K562 (cell line): ENCODE results near the gene SMC6. TPM values are rescaled to one million over a fixed set of nuclear protein-coding genes. Genes with fewer than 3 reads are reported as not detected.

Experiments
- ATF7 ChIP-seq: fragments of 450-650 bp; IDR thresholded peaks from 2 replicates; pipeline ENCODE4 v1.7.1; 2014; ENCODE audit warnings: mild to moderate bottlenecking, moderate library complexity
- C11orf30 ChIP-seq: fragments of 450-650 bp; IDR thresholded peaks from 2 replicates; pipeline ENCODE4 v1.6.1; 2016; ENCODE audit warnings: low read depth, mild to moderate bottlenecking
- CBX8 ChIP-seq: fragments of 200-600 bp; sonication (generic); IDR thresholded peaks from 2 replicates; pipeline ENCODE4 v1.6.1; 2012; ENCODE audit warnings: borderline replicate concordance, mixed run types, low read depth, mild to moderate bottlenecking, moderate library complexity, mixed read lengths, low read length, control low read depth, inconsistent platforms; ENCODE audit not compliant: poor library complexity, severe bottlenecking; ENCODE audit errors: extremely low read depth
- CXXC5 ChIP-seq: fragments of 250-450 bp; sonication (Bioruptor Pico); IDR thresholded peaks from 2 replicates; pipeline ENCODE4 v1.8.0; 2022; ENCODE audit warnings: inconsistent platforms, mild to moderate bottlenecking, moderate library complexity
- MYC ChIP-seq, 2 experiments: fragments of 250-450 bp in 1 of 2; sonication (Bioruptor Pico) in 1 of 2; IDR thresholded peaks; 2 replicates each; pipeline versions ENCODE4 v1.5.1 to v1.6.1; 2012 to 2021; ENCODE audit warnings: low read depth in 2 of 2, borderline replicate concordance in 1 of 2, improper control_type of control experiment in 1 of 2, low read length in 1 of 2, mild to moderate bottlenecking in 1 of 2, moderate library complexity in 1 of 2
- NCOA4 ChIP-seq: fragments of 450-650 bp; IDR thresholded peaks from 2 replicates; pipeline ENCODE4 v1.6.1; 2018; ENCODE audit warnings: mild to moderate bottlenecking; ENCODE audit not compliant: partially characterized antibody
- PBX2 ChIP-seq, 2 experiments: IDR thresholded peaks in 1 of 2; conservative IDR thresholded peaks in 1 of 2; 2 replicates each; pipeline ENCODE4 v1.6.1; 2016; ENCODE audit warnings: low read depth in 2 of 2, mild to moderate bottlenecking in 1 of 2, missing compliant biosample characterization in 1 of 2, missing genetic modification characterization in 1 of 2, moderate library complexity in 1 of 2
- SNIP1 ChIP-seq: fragments of 450-650 bp; IDR thresholded peaks from 2 replicates; pipeline ENCODE4 v1.7.1; 2017; ENCODE audit warnings: low read depth, mild to moderate bottlenecking
- TOE1 ChIP-seq, 2 experiments: fragments of 450-650 bp in 1 of 2; sonication (generic) in 1 of 2; formaldehyde crosslinking in 1 of 2; IDR thresholded peaks; 2 replicates each; pipeline versions ENCODE4 v1.7.1 to v1.8.0; 2016 to 2022; ENCODE audit warnings: borderline replicate concordance in 2 of 2, mild to moderate bottlenecking in 2 of 2, antibody characterized with exemption in 1 of 2, inconsistent platforms in 1 of 2, low read depth in 1 of 2, missing genetic modification reagents in 1 of 2, moderate library complexity in 1 of 2
- USF1 ChIP-seq: sonication (generic); formaldehyde crosslinking; IDR thresholded peaks from 2 replicates; pipeline ENCODE4 v1.9.0; 2022; ENCODE audit warnings: mild to moderate bottlenecking, missing genetic modification reagents
- ZFP91 ChIP-seq: sonication (generic); formaldehyde crosslinking; IDR thresholded peaks from 2 replicates; pipeline ENCODE4 v1.8.0; 2022; ENCODE audit warnings: mild to moderate bottlenecking, missing genetic modification reagents
- ZKSCAN8 ChIP-seq: fragments of 200-800 bp; sonication (Bioruptor generic); IDR thresholded peaks from 2 replicates; pipeline ENCODE4 v1.6.1; 2016; ENCODE audit warnings: missing genetic modification characterization, missing compliant biosample characterization
- polyA plus RNA-seq, 8 experiments: library from polyadenylated mRNA; depleted of rRNA in 4 of 8; stranded (reverse) in 5 of 8; unstranded in 3 of 8; fragments of >200 nt; fragmentation: Nextera tagmentation in 2 of 8; fragmentation: Illumina TruSeq in 1 of 8; extraction: Ambion mirVana in 2 of 8; extraction: Trizol in 1 of 8; gene quantifications; 2 replicates each; pipeline versions ENCODE4 v1.2.1 to v1.2.3, GENCODE V29; 2011 to 2014; ENCODE audit warnings: inconsistent platforms in 1 of 8, missing spikeins in 1 of 8
- total RNA-seq, 7 experiments: library from RNA; depleted of rRNA in 6 of 7; stranded (reverse); fragments of >200 nt in 6 of 7; fragmentation: Illumina TruSeq in 2 of 7; extraction: Trizol in 2 of 7; gene quantifications; 2 replicates each; pipeline versions ENCODE4 v1.2.1 to v1.2.3, GENCODE V29; 2011 to 2021; ENCODE audit warnings: low replicate concordance in 1 of 7
- TF ChIP-seq, protein P1 (sequence below): fragments of 450-650 bp; IDR thresholded peaks from 2 replicates; pipeline ENCODE4 v1.6.1; 2018; ENCODE audit not compliant: partially characterized antibody
- TF ChIP-seq, protein P2 (sequence below): fragments of 450-650 bp; formaldehyde crosslinking; IDR thresholded peaks from 2 replicates; pipeline ENCODE4 v1.4.0; 2022; ENCODE audit warnings: missing genetic modification characterization

The SMC6 gene
- total and polyA plus RNA-seq, 9 of the 15 experiments (the other 6 are each of a cell fraction or from before 2014, with no cell fraction given), result 14.2 to 75.9 (median 47.7) TPM

- TF ChIP-seq, protein P1, sequence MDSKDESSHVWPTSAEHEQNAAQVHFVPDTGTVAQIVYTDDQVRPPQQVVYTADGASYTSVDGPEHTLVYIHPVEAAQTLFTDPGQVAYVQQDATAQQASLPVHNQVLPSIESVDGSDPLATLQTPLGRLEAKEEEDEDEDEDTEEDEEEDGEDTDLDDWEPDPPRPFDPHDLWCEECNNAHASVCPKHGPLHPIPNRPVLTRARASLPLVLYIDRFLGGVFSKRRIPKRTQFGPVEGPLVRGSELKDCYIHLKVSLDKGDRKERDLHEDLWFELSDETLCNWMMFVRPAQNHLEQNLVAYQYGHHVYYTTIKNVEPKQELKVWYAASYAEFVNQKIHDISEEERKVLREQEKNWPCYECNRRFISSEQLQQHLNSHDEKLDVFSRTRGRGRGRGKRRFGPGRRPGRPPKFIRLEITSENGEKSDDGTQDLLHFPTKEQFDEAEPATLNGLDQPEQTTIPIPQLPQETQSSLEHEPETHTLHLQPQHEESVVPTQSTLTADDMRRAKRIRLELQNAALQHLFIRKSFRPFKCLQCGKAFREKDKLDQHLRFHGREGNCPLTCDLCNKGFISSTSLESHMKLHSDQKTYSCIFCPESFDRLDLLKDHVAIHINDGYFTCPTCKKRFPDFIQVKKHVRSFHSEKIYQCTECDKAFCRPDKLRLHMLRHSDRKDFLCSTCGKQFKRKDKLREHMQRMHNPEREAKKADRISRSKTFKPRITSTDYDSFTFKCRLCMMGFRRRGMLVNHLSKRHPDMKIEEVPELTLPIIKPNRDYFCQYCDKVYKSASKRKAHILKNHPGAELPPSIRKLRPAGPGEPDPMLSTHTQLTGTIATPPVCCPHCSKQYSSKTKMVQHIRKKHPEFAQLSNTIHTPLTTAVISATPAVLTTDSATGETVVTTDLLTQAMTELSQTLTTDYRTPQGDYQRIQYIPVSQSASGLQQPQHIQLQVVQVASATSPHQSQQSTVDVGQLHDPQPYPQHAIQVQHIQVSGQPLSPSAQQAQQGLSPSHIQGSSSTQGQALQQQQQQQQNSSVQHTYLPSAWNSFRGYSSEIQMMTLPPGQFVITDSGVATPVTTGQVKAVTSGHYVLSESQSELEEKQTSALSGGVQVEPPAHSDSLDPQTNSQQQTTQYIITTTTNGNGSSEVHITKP, result no peak
- TF ChIP-seq PBX2 (CRISPR knock-in tag; IDR thresholded peaks at IDR 0.05; ENCODE audit: low read depth), result no peak
- TF ChIP-seq PBX2 (tag; conservative IDR thresholded peaks at IDR 0.05; ENCODE audit: low read depth), result peak; percentile 48; the same call in 1 of the 2 replicates
- no peak for TF ChIP-seq SNIP1
- TF ChIP-seq MYC (IDR thresholded peaks at IDR 0.05; ENCODE audit: low read depth, low read length), result no peak
- TF ChIP-seq MYC (CRISPR knock-in tag; IDR thresholded peaks at IDR 0.05; ENCODE audit: borderline replicate concordance, low read depth), result no peak
- TF ChIP-seq TOE1 (IDR thresholded peaks at IDR 0.05; ENCODE audit: borderline replicate concordance), result 0 out of 2 replicates have a peak, but pooled peaks have one; percentile 24
- TF ChIP-seq TOE1 (CRISPR knock-in tag; IDR thresholded peaks at IDR 0.05; ENCODE audit: borderline replicate concordance, low read depth), result no peak
- no peak for TF ChIP-seq C11orf30
- TF ChIP-seq, protein P2, sequence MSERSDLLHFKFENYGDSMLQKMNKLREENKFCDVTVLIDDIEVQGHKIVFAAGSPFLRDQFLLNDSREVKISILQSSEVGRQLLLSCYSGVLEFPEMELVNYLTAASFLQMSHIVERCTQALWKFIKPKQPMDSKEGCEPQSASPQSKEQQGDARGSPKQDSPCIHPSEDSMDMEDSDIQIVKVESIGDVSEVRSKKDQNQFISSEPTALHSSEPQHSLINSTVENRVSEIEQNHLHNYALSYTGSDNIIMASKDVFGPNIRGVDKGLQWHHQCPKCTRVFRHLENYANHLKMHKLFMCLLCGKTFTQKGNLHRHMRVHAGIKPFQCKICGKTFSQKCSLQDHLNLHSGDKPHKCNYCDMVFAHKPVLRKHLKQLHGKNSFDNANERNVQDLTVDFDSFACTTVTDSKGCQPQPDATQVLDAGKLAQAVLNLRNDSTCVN (CRISPR knock-in tag), result 0 out of 2 replicates have a peak, but pooled peaks have one; percentile 7
- no peak for TF ChIP-seq ATF7
- no peak for TF ChIP-seq USF1 (CRISPR knock-in tag)
- TF ChIP-seq ZKSCAN8, result no peak
- TF ChIP-seq NCOA4, result no peak
- no peak for TF ChIP-seq CBX8
- TF ChIP-seq ZFP91 (CRISPR knock-in tag), result no peak
- peak; percentile 43; the same call in 1 of the 2 replicates for TF ChIP-seq CXXC5 (CRISPR knock-in tag)
Observed at GRCh38 chr2:17710547-17711248, 42.9 kb downstream of the SMC6 start (continued).
